IPS-11a (cell line): ENCODE results near the gene HCLS1.
"Not testable (repeated sequence)": the region's sequence is repeated elsewhere in the genome, so short reads cannot be mapped to it uniquely, and the experiment has no call there.

Experiments used
- H3K4me3 ChIP-seq: one replicate; pipeline ENCODE4 v1.5.1; 2013; ENCODE audit warnings: low read depth, low read length, control low read depth

Gene HCLS1

DNA sequence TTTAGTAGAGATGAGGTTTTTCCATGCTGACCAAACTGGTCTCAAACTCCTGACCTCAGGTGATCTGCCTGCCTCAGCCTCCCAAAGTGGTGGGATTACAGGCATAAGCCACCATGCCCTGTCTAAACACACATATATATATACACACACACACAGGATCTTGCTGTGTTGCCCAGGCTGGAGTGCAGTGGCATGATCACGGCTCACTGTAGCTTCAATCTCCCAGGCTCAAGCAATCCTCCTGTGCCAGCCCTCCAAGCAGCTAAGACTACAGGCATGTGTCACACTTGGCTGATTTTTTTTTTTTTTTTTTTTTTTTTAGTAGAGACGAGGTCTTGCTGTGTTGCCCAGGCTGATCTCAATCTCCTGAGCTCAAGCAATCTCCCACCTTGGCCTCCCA, 60.8 kb downstream of the HCLS1 start:
- H3K4me3 ChIP-seq = not testable (repeated sequence)

GRCh38 chr3:121598564-121598963, 62.1 kb downstream of the HCLS1 start:
- H3K4me3 ChIP-seq = no peak overlapping the region

- no peak overlapping the region for H3K4me3 ChIP-seq
These were observed 64.8 kb downstream of the HCLS1 start for GRCh38 chr3:121595765-121596406.

GRCh38 chr3:121594850-121595249, 65.9 kb downstream of the HCLS1 start:
- H3K4me3 ChIP-seq = no peak overlapping the region

GRCh38 chr3:121593806-121594205, 66.9 kb downstream of the HCLS1 start:
- not testable (repeated sequence) for H3K4me3 ChIP-seq

DNA sequence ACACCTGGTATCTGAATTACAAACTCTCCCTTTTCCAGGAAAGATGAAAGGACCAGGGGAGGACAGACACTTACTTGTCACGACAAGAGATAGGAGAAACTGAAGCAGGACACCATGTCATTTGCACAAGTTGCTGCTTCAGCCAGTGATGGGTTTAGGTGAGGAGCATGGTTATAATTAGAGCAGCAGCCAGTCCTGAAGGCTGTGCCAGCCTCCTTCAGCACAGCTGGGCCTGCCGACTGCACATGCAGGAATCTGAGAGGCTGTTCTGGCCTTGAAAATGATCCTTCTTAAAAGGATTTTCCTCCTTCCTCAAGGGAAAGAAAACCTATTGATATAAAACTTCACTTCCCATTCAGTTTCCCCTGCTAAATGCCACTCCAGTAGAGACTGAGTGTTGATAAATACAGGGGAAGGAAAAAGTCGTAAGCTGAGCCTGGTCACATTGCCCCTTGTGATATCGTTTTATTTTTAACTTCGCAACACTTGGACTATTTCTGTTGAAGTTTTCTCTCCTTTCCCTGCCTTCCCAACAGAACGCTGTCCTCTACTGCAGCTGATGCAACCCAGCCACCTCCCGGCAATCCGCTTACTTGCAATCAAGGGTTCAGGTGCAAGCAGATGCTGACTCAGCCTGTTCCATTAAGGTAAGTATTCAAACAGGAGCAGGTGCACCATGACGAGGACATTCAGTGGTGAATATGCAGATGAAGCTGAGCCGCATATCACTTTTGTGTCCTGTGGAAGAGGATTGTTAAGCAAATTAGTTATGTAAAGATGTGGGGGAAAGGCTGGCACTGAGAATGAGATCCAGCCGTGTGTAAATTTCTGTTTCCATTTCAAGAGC, 67.6 kb downstream of the HCLS1 start, which contains the start of gene FBXO40:
FBXO40 (plus strand) TSS at position 524 of the 847 bp plus-strand sequence. CDS start 27,197 bp downstream, outside the sequence.
- H3K4me3 ChIP-seq = no peak within 1 kb of the TSS

DNA sequence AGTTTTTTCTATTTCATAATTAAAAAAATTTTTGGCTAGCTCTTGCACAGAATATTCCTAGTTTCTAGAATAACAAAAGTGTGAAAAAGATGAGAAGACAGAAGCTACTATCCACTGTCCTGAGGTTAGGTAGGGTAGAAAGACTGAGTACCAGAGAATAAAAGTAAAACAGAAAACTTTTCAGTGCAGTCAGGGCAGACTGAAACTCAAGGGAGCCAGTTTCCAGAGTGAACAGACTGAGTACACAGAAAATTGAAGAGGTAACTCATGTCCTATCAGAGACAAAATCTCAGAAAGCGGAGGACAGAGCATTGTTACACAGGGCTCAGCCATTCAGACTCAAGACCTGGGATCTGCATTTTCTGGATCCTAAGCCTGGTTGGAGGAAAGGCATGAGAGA, 76.3 kb downstream of the HCLS1 start:
- H3K4me3 ChIP-seq = no peak overlapping the region

GRCh38 chr3:121581691-121582090, 79.0 kb downstream of the HCLS1 start:
- no peak overlapping the region for H3K4me3 ChIP-seq
